GM21528 (cell line): Measurements from ENCODE around the gene NXT2.
A peak's percentile ranks its signal among the peaks of the same experiment; 100 is the strongest.
"Not testable (repeated sequence)": the region's sequence is repeated elsewhere in the genome, so short reads cannot be mapped to it uniquely, and the experiment has no call there.

ENCODE experiments used
- ATAC-seq: cut with Tn5 transposase; IDR thresholded peaks from one replicate; pipeline ENCODE4 v1.9.1; 2021; ENCODE audit warnings: mild to moderate bottlenecking, moderate library complexity; ENCODE audit not compliant: unreplicated experiment, low FRiP score

Gene NXT2

GRCh38 chrX:109536439-109537323 lies at the start of gene NXT2:
Gene NXT2, plus strand, starts transcription at chrX:109536844. Its CDS starts 163 bp downstream, at chrX:109537007.
- ATAC-seq = peak; percentile 99

GRCh38 chrX:109487640-109488039 lies 49.0 kb upstream of the NXT2 start:
- no peak for ATAC-seq

- no peak for ATAC-seq
These were observed 47.5 kb upstream of the NXT2 start for GRCh38 chrX:109489174-109489573.

- ATAC-seq = no peak
These were observed 38.2 kb upstream of the NXT2 start for GRCh38 chrX:109498434-109498833.

GRCh38 chrX:109501176-109501575 lies 35.5 kb upstream of the NXT2 start:
- ATAC-seq = no peak

GRCh38 chrX:109508915-109509314 lies 27.7 kb upstream of the NXT2 start:
- no peak for ATAC-seq

- no peak for ATAC-seq
These were observed 25.5 kb upstream of the NXT2 start for GRCh38 chrX:109511113-109511512.

- ATAC-seq = no peak
These were observed 17.6 kb upstream of the NXT2 start for GRCh38 chrX:109519001-109519400.

GRCh38 chrX:109533005-109533404 lies 3.6 kb upstream of the NXT2 start:
- no peak for ATAC-seq

GRCh38 chrX:109533631-109534030 lies 3.0 kb upstream of the NXT2 start:
- ATAC-seq = no peak

GRCh38 chrX:109534933-109535332 lies 1.7 kb upstream of the NXT2 start:
- ATAC-seq = no peak

GRCh38 chrX:109535578-109535977 lies 1.1 kb upstream of the NXT2 start:
- no peak for ATAC-seq

- no peak for ATAC-seq
These were observed 651 bp downstream of the NXT2 start for GRCh38 chrX:109537324-109537665.

GRCh38 chrX:109539007-109539406 lies 2.4 kb downstream of the NXT2 start:
- not testable (repeated sequence) for ATAC-seq

GRCh38 chrX:109553862-109554261 lies 17.2 kb downstream of the NXT2 start:
- ATAC-seq = no peak

GRCh38 chrX:109576083-109576482 lies 39.4 kb downstream of the NXT2 start:
- not testable (repeated sequence) for ATAC-seq

- no peak for ATAC-seq
These were observed 40.4 kb downstream of the NXT2 start for GRCh38 chrX:109577055-109577454.

- no peak for ATAC-seq
These were observed 42.3 kb downstream of the NXT2 start for GRCh38 chrX:109578916-109579315.

GRCh38 chrX:109585488-109585887 lies 48.8 kb downstream of the NXT2 start:
- no peak for ATAC-seq

- ATAC-seq = no peak
These were observed 53.5 kb downstream of the NXT2 start for GRCh38 chrX:109590176-109590575.
